Measurements from ENCODE around the gene PMEPA1.

PMEPA1 gene

DNA sequence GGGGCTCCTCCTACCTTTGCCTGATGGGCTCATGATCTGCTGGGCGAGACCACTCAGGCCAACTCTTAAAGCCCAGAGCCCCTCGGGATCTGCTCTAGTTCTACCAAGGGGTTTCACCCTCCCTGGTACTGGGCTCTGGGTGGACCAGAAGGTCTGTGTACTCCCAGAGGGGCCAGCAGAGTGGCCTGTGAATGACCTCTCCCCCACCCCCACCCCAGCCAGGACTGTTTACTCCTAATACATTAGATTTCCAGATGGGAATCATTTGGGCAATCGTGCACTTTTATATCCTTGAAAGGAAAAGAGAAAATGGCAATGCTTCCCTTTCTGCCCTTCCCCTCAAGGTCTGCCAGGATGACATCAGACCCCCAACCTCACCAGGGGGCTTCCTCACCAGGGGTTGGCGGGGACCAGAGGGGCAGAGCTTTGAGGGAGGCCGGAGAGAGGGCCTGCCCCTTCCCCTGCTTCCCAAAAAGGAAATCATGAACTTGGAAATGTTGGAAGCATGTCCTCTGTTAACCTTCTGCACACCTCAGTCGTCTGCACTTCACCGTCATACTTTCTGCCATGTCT, 37.1 kb upstream of the PMEPA1 start:
- DNase-seq (ENCODE audit: low read depth): no peak
- H3K4me3 ChIP-seq (ENCODE audit: control insufficient read depth, low read depth, low read length): no peak overlapping the region
- TF ChIP-seq CTCF (conservative IDR thresholded peaks at IDR 0.05; ENCODE audit: control insufficient read depth, insufficient read depth, low read depth, low read length): no peak

- no peak for TF ChIP-seq CTCF (conservative IDR thresholded peaks at IDR 0.05; ENCODE audit: control insufficient read depth, insufficient read depth, low read depth, low read length)
- H3K4me3 ChIP-seq (ENCODE audit: control insufficient read depth, low read depth, low read length): no peak overlapping the region
- no peak for DNase-seq (ENCODE audit: low read depth)
Observed at GRCh38 chr20:57746201-57746600, 36.4 kb upstream of the PMEPA1 start.

DNA sequence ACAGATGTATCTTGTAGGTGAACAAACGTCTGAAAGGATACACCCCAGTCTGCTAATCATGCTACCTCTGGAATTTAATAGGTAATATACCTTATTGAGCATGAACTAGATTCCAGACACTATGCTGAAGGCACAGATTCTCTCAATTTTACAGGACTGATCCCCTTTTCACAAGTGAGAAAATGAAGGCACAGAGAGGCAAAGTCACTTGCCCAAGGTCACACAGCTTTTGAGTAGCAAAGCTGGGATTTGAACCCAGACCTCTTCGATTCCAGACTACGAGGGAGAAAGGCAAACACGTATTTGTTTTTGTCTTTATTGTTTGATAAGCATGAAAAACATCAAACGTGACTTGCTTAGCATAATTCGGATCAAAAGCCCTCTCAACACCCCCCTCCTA, 34.4 kb upstream of the PMEPA1 start:
- no peak overlapping the region for H3K4me3 ChIP-seq (ENCODE audit: control insufficient read depth, low read depth, low read length)
- TF ChIP-seq CTCF (conservative IDR thresholded peaks at IDR 0.05; ENCODE audit: control insufficient read depth, insufficient read depth, low read depth, low read length): no peak
- no peak for DNase-seq (ENCODE audit: low read depth)

DNA sequence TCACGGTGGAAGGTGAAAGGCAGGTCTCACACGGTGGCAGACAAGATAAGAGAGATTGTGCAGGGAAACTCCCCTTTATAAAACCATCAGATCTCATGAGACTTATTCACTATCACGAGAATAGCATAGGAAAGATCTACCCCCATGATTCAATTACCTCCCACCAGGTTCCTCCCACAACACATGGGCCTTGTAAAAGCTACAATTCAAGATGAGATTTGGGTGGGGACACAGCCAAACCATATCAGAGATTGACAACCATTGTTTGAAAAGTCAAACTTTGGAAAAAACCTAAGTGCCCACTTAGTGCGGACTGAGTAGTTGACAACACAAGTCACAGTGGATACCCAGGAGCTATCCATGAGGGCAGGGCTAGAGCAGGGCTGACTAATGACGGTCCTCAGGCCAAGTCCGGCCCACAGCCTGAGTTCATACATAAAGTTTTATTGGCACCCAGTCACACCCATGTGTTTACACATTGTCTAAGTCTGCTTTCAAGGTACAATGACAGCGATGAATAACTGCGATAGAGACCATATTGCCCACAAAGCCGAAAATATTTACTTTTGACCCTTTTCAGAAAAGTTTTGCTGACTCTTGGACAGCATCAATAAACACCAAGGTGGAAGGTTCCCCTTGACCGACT, 33.8 kb upstream of the PMEPA1 start:
- TF ChIP-seq CTCF (conservative IDR thresholded peaks at IDR 0.05; ENCODE audit: control insufficient read depth, insufficient read depth, low read depth, low read length): no peak
- DNase-seq (ENCODE audit: low read depth): no peak
- H3K4me3 ChIP-seq (ENCODE audit: control insufficient read depth, low read depth, low read length): no peak overlapping the region

DNA sequence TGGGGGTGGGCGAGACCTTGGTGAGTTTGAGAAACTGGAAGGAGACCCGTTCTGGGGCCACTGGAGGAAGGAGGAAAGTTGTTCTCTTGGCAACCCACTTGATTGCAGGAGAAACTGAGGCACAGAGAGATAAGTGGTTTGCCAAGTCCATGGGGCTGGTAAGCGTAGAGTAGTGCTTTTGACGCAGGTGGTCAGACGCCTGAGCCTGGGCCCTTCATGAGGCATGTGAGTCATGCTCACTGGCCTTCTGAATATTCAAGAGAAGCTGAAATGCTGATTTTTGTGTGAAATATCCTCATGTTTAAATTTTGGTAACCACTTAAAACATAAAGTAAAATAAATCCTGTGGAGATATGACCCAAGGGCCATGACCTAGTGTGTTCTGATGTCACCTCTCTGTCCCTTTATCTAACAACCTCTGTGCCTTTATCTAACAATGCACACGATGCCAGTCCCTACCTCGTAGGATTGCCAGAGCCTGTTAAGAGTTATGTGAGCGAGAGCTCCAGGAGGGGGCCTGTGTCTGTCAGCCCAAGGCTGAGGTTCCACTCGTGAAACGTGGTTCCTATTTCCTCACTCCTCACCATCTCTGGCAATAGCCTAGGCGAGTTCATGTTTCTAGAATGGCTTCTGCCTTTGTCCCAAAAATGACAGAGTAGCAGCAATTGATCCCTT, 32.8 kb upstream of the PMEPA1 start:
- H3K4me3 ChIP-seq (ENCODE audit: control insufficient read depth, low read depth, low read length): no peak overlapping the region
- TF ChIP-seq CTCF (conservative IDR thresholded peaks at IDR 0.05; ENCODE audit: control insufficient read depth, insufficient read depth, low read depth, low read length): no peak
- DNase-seq (ENCODE audit: low read depth): no peak

DNA sequence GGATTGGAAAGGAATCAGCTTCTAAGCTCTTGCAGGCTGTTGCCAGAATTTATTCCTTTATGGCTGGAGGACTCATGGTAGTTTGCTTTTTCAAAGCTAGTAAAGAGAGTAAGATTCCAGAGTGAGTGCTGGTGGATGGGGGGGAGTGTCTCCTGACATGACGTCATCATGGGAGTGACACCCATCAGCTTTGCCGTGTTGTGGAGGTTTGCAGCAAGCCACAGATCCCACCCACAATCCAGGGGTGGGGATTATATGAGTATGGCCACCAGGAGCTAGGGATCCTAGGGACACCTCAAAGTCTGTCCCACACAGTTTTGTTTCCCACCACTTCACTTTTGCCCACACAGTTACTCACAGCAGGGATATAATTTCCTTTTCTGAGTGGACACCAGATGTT, 28.7 kb upstream of the PMEPA1 start:
- no peak for TF ChIP-seq CTCF (conservative IDR thresholded peaks at IDR 0.05; ENCODE audit: control insufficient read depth, insufficient read depth, low read depth, low read length)
- no peak overlapping the region for H3K4me3 ChIP-seq (ENCODE audit: control insufficient read depth, low read depth, low read length)
- peak; percentile 8 for DNase-seq (ENCODE audit: low read depth)
